Measurements from ENCODE around the gene ITM2C.

GRCh38 chr2:230916218-230916617 is 51.5 kb downstream of the ITM2C start:
- TF ChIP-seq POLR2A (IDR thresholded peaks at IDR 0.05) (no peak), CTCF (IDR thresholded peaks at IDR 0.05) (no peak), POLR2AphosphoS5 (IDR thresholded peaks at IDR 0.05) (no peak), EP300 (IDR thresholded peaks at IDR 0.05) (no peak)

All from stomach (tissue), 4 donors.